Skeletal muscle cell (primary cell): Measurements from ENCODE around the gene SLC9B2.

Experiments used
- DNase-seq: peaks from one replicate; pipeline ENCODE4 v3.0.0-alpha.2; 2010; ENCODE audit warnings: low read depth
- H3K4me3 ChIP-seq: 2 replicates; pipeline ENCODE4 v1.5.1; 2011; ENCODE audit warnings: low read depth, mild to moderate bottlenecking, control low read depth, low read length, moderate library complexity

Gene SLC9B2

DNA sequence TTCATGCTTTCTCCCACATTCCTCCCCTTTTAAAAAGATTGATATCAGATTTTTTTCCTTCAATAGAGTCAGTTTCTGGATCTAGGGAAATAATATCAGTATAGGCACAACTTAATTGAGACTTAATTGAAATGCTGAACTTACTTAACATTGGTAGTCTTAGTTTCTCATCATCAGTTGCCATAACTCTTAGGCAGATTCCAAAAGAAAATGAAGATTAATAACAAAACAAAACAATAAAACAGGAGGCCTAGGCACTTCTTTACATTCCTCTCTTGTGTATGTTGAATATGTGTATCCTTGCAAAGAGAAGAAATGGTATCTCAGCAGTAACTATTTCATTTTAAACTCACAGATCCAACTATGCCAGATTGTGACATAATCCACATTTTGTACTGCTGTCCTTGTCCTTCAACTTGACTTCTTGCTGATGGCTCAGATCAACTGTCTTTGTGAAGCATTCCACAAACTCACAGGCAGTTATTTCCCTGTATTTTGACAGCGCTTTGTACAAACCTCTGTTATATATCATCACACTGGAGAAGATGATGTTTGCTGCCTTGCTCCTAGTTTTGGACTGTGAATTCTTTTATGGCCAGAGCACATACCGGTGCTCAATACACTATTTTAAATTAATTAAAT, 9.1 kb upstream of the SLC9B2 start:
- no peak for DNase-seq
- no peak overlapping the region for H3K4me3 ChIP-seq

DNA sequence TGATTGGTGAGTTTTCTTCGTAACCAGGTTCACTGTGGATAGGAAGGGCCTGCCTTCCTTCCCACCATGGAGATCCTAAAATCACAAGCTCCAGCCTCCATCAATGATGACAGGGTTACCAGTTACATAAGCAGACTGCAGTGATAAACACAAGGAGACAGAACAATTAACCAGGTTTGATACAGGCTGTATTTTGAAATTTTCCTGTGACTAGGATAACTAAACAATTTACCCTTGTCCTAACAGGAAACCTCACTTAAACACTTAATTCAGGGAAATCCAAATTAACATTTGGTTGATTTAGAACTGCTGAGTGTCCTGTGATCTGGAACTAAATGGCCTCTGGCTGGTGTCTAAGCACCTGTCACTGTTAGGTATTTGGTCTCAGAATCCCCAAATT, 3.1 kb upstream of the SLC9B2 start:
- DNase-seq = no peak
- no peak overlapping the region for H3K4me3 ChIP-seq

DNA sequence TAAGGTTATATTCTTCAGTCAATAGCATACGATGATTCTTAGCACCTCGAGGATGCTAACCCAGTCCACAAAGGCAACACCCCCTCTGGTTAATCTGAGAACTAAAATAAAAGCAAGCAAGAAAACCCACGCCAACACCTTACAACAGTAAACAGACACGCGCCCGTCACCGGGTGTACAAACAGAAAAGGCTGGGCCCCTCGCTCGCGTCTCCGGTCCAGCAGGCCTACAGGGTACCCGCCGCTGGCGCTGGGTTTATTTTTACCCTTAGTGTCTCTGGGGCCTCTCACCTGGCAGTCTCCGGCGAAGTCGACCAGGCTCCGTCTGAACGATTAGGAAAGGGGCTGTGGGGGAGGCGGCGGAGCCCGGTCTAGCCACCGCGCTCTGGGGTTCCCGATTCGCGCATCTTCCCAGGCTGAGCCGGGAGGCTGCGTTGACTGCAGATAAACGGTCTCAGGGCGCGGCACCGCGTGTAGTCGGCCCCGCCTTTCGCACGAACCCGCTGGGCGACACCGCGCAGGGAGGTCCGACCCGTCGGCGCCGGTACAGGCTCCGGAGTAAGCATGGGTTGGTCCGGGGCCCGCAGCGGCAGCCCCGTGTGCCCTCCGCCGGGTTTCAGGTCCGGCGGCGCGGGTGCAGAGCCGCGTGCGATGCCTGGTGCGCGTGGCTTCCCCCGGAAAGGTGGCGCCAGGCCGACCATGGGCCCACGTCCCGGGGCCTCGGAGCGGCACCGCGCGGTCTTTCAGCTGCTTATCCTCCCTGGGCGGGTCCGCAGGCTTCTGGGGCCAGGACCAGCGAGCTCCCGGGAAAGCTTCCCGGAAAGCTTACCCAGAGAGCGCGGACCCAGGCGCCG, 441 bp downstream of the SLC9B2 start:
- DNase-seq = no peak
- H3K4me3 ChIP-seq = peak overlapping the region; percentile 81

DNA sequence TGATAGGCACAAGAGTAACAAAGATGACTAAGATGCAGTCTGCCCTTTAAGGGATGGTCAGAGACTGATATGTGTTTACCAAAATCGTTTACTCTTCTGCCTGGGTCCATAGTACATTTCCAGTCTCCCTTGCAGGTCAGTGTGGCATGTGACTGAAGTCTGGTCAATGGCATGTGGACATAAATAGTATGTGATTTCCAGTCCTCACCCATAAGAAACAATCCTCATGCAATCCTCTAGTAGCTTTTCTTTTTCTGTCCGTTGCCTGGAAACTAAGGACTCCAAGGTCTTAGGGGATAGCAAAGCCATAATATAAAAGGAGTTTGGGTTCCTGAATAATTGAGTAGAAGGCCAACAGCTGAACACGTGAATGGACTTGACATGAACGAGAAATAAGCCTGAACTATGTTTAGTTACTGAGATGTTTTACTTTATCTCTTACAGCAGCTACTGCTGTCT, 1.1 kb downstream of the SLC9B2 start:
- peak overlapping the region; percentile 81 for H3K4me3 ChIP-seq
- DNase-seq = no peak

DNA sequence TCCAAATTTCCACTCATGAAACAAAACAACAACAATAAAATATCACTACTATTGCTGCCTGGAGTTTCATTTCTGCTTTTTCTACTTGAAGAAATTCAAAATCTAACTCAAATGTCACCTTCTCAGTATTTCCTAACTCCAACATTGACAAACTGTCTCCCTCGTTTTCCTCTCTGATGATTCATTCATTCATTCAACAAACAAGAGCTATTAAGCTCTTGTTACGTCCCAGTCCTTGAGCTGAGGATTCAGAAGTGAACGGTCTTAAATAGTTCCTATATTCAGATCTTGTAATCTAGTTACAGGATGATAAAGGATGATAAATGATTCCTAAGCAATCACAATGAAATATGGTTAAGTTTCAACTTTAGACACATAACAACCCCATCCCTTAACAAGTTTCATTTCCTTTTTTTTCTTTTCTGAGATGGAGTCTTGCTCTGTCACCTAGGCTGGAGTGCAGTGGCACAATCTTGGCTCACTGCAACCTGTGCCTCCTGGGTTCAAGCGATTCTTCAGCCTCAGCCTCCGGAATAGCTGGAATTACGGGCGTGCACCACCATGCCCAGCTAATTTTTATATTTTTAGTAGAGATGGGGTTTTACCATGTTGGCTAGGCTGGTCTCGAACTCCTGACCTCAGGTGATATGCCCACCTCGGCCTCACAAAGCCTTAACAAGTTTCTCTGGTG, 1.7 kb downstream of the SLC9B2 start:
- H3K4me3 ChIP-seq = peak overlapping the region; percentile 81
- DNase-seq = no peak

DNA sequence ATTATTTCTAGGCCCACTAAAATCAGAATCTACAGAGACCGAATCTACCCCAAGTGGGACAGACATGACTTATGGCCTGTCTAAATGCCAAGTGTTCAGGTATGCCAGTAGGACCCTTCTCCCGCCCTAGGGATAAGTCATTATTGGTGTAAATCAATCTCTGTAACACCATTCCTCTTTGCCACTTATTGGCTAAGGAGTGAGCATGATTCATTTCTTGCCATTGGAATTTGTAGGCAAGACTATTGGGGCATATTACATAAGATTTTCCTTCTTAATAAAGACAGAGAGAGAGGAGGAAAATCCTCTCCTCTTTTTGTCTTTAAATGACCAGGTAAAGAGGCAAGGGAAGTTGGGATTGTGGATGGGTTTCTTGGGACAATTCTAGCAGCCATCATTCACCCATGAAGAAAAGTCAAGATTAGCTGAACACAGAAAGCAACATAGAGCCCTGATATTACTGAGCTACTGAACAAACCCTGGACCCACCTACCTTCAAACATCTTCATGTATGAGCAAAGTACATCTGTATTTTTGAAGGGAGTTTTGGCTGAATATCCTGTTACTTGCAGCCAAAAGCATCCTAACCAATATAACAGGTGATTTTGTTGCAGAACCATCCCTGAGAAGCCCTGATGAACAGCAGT, 2.6 kb downstream of the SLC9B2 start:
- no peak overlapping the region for H3K4me3 ChIP-seq
- DNase-seq = no peak

DNA sequence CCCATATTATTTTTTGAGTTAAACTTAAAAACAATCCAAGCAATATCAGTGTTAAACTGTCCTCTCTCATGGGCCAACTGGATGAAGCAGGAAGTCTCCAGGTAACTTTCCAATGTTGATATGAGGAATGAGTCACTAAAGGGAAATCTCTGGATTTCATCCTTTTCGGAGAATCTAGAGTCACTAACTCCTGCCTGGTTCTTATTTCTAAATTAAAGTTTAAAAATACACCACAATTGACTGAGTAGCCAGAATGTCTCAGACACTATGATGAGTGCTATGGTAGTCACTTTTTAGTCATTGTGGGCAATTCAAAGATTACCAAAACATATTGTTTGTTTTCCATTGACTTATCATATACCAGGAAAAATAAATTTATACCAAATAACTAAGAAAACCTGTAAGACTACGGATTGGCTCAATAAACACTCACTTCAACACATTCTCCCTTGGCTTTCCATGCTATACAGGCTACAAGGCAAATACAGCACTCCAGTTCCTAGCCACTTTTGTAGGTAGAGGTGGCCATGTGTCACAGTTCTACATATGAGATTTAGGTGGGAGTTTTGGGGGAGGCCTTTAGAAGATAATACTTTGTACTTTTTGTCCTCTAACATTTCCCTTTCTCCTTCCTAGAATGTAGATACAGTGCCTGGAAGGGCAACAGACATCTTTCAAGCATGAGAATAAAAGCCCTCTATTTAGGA, 8.6 kb downstream of the SLC9B2 start:
- H3K4me3 ChIP-seq = no peak overlapping the region
- no peak for DNase-seq

DNA sequence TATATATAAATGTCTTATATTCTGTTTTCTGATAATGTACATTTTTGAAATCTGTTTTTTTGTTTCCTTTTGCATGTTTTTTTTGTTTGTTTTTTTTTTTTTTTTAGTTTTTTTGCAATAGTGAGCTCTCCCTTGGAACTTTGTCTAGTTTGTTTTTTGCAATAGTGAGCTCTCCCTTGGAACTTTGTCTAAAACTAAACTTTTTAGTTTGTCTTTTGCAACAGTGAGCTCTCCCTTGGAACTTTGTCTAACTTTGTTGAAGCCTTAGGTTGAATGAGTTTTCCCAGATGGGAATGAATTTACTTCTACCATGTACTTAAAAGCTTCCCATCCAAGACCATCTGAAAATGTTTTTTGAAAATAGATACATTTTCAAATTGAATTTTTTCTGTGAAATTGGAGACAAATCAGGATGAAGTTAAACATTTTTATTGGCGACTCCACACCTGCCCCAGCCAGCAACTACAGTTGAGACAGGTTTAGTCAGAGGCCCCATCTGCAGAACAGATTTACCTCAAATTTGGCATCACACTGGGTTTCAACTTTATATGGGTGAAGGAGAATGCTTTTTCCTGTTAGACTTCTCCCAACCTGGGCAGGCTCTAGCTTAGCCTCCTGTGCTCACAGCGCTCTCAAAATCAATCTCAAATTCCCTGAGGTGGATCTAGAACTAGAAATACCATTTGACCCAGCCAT, 16.0 kb downstream of the SLC9B2 start:
- DNase-seq = no peak
- no peak overlapping the region for H3K4me3 ChIP-seq

DNA sequence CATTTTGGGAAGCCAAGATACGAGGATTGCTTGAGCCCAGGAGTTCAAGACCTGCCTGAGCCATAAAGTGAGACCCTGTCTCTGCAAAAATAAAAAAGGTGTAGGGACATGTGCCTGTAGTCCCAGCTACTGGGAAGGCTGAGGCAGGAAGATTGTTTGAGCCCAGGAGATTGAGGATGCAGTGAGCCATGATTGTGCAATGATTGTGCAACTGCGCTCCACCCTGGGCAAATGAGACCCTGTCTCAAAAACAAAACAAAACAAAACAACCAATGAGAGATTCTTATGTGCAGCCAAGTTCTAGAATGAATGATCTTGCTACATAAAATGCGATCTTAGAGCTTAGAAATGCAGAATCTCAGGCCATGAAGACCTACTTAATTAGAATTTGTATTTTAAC, 22.5 kb downstream of the SLC9B2 start:
- no peak for DNase-seq
- no peak overlapping the region for H3K4me3 ChIP-seq

DNA sequence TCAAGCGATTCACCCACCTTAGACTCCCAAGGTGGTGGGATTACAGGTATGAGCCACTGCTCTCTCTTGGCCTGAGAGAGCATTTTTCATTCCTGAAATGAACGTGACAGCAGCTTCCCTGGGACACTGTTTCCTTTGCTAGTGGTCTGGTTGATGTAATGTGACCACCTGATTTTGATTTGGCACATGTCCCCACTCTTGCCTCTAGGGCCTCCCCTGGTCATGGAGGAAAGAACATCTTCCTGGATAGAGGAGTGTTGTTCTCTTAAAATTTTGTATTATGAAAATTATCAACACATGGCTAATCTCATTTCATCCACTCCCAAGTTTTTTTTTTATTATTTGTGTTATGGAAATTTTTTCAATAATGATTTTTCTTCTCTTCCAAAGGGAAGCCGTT, 23.8 kb downstream of the SLC9B2 start:
- no peak for DNase-seq
- no peak overlapping the region for H3K4me3 ChIP-seq

DNA sequence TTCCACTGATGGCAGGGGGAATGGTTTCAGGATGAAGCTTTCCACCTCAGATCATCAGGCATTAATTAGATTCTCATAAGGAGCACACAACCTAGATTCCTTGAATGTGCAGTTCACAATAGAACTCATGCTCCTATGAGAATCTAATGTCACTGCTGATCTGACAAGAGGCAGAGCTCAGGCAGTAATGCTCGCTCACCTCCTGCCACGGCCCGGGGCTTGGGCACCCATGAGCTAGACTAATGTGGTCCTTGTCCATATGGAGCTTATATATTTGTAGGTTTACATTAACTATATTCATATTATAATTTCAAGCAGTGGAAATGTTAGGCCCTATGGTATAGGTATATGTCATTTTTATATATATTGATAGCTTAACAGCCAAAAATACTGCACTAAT, 24.4 kb downstream of the SLC9B2 start:
- DNase-seq = no peak
- H3K4me3 ChIP-seq = no peak overlapping the region

DNA sequence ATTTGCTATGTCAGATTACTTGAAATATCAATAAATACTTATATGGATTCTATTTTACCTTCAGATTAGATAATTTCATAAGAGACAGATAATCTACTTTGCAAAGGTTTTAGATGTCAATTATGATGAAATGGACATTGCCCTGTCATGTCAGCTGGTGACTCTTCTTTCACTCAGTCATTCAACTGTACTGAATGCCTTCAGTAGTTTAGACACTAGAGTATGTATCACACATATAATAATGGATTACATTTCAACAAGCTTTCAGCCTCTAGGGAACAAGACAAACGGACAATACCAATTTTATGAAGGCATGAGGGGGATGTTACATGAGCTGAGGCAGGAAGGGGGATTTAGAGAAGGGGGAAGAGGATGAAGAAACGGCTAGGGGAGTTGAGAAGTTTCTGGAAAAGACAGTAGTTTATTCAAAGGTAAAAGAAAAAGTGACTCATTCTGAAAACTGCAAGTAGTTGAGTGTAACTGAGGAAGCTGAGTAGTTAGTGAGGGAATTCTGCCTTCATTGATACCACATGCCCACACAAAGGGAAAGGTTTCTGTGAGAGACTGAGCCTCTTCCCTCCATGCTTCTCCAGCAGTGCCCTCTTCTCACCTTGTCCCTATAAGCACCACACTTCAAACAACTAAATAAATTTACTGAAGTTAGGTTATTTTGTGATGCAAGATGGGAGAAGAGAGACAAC, 25.7 kb downstream of the SLC9B2 start:
- no peak for DNase-seq
- no peak overlapping the region for H3K4me3 ChIP-seq

DNA sequence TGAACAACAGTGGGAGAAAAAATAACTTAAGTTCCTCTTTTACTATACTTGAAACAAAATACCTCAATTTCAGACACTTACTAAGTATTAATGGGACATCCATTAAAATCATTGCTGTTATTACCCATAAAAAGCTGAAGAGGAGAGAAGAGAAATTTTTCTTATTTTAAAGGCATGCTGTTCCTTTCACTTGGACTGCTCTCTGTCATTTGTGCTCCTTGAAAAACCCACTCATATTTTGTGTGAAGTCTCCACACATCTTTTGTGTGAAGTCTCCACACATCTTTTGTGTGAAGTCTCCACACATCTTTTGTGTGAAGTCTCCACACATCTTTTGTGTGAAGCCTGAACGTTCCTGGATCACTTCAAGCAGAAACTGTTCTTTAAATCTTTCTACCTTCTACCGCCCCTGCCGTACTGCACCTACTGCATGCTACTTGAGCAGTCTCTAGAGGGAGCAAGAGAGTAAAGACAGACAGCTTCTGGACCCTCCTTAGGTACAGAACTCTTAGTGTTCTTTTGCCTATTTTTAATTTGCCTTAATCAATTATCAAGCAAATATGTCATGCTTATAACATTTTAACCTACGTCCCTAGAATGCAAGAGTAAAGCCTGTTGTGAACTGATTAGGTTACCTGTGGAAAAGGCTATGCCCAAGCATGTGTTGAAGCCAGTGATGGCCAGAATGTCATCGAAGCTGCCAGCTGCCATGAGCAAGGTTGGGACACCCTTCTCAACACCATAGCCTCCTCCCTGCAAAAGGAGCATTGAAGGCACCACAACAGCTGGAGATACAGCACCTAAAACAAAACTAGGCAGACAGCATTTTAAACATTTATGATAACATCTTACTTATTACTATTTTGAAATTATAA, 29.9 kb downstream of the SLC9B2 start:
- DNase-seq = no peak
- H3K4me3 ChIP-seq = no peak overlapping the region

DNA sequence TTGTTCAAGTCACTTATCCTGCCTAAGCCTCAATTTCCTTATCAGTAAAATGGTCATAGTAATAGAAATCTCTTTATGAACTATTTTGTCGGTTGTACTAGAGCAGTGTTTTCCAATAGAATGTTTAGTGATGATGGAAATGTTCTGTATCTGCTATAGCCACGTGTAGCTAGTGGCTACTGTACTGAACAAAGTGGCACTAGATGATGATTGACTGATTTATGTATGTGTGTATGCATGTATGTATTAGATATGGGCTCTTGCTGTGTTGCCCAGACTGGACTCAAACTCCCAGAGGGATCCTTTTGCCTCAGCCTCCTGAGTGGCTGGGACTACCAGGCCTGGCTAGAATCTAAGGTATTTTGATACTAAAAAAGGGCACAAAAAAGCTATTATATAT, 32.4 kb downstream of the SLC9B2 start:
- no peak overlapping the region for H3K4me3 ChIP-seq

DNA sequence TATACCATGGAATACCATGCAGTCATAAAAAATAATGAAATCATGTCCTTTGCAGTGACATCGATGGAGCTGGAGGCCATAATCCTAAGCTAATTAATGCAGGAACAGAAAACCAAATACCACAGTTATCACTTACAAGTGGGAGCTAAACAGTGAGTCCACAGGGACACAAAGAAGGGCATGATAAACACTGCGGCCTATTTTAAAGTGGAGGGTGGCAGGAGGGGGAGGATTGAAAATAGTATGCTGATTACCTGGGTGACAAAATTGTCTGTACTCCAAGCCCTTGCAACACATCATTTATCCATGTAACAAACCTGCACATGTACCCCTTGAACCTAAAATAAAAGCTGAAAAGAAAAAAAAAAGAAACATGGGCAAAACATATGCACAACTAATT, 40.4 kb downstream of the SLC9B2 start:
- no peak for DNase-seq
- H3K4me3 ChIP-seq = no peak overlapping the region

More for the DNA sequence above, 32.4 kb downstream of the SLC9B2 start:
- no peak for DNase-seq

DNA sequence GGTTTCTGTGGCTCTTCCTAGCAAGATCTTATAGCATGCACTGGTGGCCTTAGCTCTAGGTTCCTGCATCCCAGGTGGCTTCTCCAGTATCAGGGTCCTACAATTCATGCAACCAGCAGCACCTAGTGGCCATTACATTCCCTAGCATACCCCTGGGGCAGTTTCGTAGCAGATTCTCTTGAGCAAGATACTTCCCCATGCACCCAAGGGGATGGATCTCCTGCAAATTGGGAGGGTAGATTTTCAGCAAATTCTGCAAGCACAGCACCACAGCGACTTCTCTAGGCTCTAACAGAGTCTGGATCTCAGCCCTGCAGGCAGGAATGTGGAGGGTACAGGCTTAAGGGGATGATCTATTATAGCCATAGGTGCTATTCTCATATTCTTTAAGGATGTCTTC, 44.0 kb downstream of the SLC9B2 start:
- no peak for DNase-seq
- H3K4me3 ChIP-seq = no peak overlapping the region

DNA sequence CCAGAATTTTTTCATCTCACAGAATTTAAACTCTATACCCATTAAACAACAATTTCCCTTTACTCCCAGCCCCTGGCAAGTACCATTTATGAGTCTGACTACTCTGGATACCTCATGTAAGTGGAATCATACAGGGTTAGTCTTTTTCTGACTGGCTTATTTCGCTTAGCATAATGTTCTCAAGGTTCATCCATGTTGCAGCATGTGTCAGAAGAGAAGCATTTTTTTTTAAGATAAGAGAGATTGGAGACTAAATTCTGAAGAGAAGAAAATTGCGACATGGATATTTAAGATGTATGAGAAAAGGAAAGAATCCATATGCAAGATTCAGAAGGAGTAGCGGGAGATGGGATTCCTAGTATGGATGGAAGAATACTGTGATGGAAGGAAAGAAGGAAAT, 45.8 kb downstream of the SLC9B2 start:
- no peak overlapping the region for H3K4me3 ChIP-seq
- no peak for DNase-seq
